Cardiac septum (tissue), 1 donor: ENCODE measurements around the gene PHLDB1. TPM values are rescaled to one million over a fixed set of nuclear protein-coding genes. Genes with fewer than 3 reads are reported as not detected.

Source experiments
- DNase-seq: peaks from one replicate; pipeline ENCODE4 v3.0.0-alpha.2; 2020; ENCODE audit warnings: low spot score
- intact Hi-C: fragments of 100-400 bp; cut with DNase I; formaldehyde crosslinking; loops from one replicate; pipeline ENCODE4 v1.14.0; 2022
- total RNA-seq: library from RNA; stranded (reverse); fragmentation: NEBNext Ultra II Directional; extraction: Animal tissue kit (Norgen Biotek cat#: 25700); gene quantifications from one replicate; pipeline ENCODE4 v1.2.1, GENCODE V29; 2021
- donor health status: DM: no; HTN: no; CAD: no.

Gene PHLDB1
- total RNA-seq, 1 donor from 2014 or later: 155 TPM

DNA sequence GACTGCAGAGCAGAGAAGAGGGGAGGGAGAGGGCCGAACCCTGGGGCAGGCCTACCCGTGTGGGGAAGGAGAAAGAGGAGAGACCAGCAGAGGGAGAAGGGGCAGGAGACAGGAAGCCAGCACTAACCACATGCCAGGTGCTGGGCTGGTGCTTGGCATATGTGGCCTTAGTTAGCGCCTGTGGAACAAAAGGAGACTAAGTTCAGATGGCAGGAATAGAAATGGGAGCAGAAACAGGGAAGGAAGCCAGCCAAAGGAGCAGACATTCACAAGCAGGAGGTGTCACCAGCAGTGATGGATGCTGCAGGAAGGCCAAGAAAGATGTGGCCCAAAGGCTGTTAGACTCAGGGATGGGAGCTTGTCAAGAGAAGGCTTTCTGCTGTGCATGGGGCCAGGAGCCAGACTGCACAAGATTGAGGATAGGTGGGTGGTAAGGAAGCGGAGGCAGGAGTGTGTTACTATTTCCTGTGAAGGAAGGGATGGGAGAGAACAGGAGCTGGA lies 45.3 kb downstream of the PHLDB1 start:
- intact Hi-C loops: no loop called here
- DNase-seq: peak; percentile 44

DNA sequence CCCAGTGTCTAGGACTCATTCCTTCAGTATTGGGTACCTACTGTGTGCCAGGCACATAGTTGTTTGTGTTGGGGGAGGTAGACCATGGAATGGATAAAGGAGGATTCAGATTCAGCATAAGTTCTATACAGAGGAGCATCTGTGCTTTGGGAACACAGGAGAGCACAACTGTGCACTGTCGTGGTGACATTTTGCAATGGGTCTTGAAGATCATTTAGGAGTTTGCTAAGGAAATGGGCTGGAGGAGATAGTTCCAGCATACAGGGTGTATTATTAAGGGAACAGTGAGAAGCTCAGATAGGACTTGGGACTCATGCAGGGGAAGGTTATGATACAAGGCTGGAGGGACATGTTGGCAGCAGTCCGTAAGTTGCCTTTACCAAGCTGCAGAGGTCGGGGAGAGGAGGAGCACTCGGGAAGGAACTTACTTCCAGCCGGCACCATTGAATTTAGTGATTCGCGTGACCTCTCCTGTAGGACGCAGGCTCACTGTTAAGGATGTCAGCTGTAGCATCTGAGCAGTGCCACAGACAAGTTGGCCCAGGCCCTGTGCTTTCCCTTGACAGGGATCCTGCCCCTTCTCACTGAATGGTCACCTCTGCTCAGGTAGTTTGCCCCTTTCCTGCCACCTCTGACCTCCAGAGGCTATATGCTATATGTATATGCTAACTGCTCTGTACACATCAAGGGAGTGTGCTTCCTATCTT lies 46.4 kb downstream of the PHLDB1 start:
- peak; percentile 64 for DNase-seq
- intact Hi-C loops: no loop called here

DNA sequence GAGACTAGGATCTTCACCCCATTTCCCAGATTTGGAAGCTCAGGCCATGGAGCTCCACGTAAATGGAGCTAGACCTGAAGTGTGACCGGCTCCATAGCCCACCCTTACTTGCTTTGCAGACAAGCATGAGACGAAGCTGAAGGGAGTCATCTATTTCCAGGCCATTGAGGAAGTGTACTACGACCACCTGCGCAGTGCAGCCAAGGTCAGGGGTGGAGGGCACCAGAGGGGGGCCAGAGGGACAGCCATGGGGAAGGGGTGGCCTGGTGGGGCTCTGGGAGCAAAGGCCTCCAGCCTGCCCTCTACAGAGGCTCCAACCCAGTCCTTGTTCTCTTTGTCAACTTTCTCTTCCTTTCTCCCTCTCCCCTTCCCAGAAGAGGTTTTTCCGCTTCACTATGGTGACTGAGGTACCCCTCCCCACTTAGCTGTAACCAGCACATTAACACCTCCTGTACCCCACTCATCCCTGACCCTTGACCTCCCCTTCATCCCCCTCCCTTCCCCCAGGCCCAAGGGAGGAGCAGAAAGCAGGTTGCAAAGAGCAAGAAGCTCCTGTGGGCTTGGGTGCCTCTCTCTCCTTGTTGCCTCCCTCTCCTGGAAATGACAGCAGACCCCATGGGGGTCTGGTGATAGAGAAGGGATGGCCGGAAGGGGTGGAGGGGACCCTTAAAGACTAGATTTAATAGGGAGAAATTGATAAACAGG lies 48.2 kb downstream of the PHLDB1 start:
- intact Hi-C loops: loop anchor here (2.0 to 5.0 kb wide), 2 partner anchors 48 to 61 kb away; partner anchors contain the start of gene PHLDB1
- peak; percentile 55 for DNase-seq

DNA sequence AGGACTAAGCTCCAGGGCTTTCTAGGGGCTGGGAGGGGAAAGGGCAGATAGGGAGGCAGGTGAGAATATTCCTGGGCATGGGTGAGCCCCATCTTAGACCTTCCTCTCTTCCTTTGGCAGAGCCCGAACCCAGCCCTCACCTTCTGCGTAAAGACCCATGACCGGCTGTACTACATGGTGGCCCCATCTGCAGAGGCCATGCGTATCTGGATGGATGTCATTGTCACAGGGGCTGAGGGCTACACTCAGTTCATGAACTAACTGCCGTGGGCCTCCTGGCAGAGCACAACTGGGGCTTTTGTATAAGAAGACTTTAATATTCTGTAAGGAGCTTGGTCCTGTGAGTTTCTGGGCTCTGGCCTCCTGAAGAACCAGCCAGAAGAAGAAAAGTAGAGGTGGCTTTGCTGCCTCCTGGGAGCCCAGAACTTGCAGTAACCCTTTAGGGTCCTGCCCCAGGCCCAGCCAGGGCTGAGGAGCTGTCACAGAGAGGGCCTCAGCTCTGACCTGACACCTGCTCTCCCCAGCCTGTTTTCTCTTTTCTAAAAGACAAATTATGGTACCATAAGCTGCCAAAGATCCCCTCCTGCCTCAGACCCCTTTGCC lies 49.2 kb downstream of the PHLDB1 start:
- DNase-seq: peak; percentile 56
- intact Hi-C loops: loop anchor here (2.0 to 5.0 kb wide), 2 partner anchors 49 to 62 kb away; partner anchors contain the start of gene PHLDB1

DNA sequence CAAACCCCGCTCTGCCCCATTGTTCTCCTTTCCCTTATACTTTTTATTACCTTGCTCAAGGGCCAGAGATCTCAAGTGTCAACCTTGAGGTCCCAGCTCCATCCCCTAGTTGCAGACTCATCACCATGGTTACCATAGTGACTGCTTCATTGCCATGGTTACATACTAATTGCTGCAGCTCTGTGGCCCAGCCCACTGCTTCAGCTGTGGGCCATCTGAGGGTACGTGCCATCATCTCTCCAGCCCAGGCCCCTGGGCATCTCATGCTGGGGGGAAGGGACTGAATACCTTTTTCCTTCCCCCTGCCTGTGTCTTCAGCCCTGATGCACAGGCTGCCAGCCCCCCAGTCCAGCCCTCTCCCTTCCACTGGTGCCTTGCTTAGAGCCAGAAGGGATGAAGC lies 49.8 kb downstream of the PHLDB1 start:
- intact Hi-C loops: loop anchor here (2.0 to 5.0 kb wide), 2 partner anchors 50 to 62 kb away; partner anchors contain the start of gene PHLDB1
- DNase-seq: no peak

DNA sequence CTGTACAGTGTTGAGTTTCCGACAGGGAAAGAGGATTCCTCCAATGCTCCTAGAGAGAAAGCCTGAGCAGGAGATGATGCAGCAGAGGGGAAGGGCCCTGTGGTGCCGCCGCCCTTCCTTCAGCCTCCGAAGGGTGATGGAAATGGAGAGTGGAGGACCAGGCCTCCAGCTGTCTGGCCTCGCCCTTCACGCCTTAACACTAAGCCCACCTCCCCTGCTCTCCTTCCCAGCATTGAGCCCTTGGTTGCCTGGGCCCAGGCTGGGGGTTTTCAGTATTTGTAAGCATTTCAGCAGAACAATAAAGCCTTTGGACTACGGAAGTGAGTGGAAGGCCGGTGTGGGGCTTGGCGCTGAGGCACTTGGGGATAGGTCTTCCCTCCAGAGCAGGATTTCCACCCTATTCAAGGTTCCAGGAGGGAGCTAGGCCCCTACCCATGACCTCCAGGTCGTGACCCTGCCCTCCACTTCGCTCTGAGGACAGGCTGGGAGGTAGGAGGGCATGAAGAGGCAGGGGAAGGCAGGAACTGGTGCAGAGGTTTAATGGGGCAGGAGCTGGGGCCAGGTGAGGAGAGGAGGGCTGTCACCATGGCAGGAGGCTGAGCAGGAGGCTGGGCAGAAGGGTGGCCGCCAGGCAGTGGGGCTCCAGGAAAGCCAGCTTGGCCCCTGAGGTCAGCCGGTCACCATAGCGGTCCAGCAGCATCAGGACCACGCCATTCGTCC lies 50.5 kb downstream of the PHLDB1 start:
- DNase-seq: no peak
- intact Hi-C loops: loop anchor here (2.0 to 5.0 kb wide), 2 partner anchors 51 to 63 kb away; partner anchors contain the start of gene PHLDB1

DNA sequence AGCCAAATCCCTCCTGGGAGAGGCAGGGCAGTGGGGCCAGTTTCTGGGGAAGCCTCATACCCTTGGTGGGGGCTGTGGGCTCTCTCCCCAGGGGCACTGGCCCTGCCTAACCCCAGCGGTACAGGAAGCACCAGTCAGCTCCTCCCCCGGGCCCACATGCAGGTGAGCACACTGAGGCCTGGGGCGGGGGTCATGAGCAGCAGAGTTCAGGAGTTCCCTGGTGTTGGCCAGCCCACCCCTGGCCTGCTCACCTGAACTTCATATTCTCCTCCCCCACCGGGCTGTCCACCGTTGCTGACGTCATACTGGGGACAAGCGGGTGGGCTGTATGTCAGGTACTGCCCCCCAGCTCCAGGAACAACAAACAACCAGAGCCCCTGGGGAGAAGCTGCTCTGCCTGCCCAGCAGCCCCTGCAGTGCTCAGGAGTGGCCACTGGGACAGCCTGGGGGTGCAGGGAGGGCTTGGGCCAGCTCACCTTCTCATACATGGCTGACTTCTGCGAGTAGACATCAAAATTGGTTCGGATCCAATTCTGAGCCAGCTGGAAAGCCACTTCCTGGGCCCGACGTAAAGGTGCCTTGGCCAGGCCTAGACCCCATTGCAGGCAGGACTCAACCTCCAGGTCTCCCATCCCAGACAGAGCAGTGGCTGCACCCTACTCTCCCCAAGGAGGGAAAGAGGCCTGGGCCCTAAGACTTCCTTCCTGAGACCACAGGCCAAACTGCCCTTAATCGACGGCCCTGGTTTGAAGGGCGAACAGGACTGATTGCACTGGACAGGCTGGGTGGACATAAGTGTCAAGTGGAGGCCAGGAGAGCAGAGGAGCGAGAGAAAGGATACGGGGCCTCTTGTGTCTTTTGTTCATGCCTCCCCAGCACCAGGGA lies 51.3 kb downstream of the PHLDB1 start:
- intact Hi-C loops: loop anchor here (5.0 kb wide), 1 partner anchor 51 kb away; the partner anchor contains the start of gene PHLDB1
- no peak for DNase-seq

DNA sequence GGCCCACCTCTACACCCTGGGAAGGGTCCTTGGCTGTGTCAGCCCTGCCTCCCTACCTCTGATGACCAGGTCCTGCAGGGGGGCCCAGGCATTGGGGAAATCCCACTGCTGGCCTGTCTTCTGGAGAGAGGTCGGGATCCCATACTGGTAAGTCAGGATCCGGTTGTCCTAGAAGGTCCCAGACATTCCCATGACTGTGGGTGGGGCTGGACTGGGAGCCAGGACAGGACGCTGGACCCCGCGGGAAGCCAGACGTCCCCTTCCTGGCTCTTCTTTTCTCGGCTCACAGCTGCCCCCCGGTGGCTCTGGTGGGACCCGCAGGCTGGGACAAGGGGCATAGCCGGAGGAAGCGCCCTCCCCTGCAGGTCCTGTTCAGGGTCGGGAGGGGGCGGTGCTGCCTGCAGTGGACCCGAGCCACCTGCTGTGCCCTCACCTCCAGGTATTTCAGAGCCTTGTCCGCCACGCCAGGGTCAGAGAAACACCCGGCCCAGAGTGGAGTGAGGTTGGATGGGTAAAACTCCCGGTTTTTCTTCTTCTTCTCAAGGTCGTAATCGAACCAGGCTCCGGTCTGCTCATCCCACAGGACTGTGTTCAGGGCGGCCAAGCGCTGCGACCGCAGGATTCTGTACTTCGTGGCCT lies 52.0 kb downstream of the PHLDB1 start:
- intact Hi-C loops: loop anchor here (5.0 kb wide), 1 partner anchor 52 kb away; the partner anchor contains the start of gene PHLDB1

DNA sequence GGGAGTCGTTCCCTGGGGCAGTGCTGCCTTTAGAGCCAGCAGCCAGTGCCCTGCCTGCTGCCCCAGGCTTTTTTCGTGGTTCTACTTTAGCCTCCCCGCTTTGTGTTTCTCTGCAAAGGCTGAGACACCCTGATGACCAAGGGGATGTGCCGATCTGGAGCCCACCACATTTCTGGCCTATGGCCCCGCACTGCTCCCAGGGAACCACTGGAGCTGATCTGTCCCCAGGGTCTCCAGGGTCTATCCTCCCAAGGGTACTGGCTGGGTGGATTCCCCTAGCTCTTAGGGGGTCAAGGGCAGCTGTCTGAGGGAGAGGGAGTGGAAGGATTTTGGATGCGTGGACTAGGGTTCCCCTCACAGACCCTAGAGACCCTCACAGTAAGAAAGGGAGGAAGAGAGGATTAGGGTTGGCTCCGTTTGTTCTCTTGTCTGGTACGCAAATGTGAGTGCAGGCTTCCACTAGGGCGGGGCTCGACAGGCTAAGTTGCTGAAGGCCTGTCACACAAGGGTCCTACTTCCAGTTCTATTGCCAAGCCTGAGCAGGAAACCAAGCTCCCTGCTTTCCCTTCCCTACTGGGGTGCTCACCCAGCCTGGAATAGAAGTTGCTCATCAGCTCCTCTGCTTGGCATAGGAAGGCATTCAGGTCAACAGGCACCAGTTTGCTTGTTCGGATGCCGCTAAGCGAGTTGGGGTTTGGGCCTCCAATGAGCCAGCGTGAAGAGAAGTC lies 52.7 kb downstream of the PHLDB1 start:
- DNase-seq: no peak
- intact Hi-C loops: loop anchor here (5.0 kb wide), 1 partner anchor 53 kb away; the partner anchor contains the start of gene PHLDB1

More for the DNA sequence above, 52.0 kb downstream of the PHLDB1 start:
- peak; percentile 92 for DNase-seq

DNA sequence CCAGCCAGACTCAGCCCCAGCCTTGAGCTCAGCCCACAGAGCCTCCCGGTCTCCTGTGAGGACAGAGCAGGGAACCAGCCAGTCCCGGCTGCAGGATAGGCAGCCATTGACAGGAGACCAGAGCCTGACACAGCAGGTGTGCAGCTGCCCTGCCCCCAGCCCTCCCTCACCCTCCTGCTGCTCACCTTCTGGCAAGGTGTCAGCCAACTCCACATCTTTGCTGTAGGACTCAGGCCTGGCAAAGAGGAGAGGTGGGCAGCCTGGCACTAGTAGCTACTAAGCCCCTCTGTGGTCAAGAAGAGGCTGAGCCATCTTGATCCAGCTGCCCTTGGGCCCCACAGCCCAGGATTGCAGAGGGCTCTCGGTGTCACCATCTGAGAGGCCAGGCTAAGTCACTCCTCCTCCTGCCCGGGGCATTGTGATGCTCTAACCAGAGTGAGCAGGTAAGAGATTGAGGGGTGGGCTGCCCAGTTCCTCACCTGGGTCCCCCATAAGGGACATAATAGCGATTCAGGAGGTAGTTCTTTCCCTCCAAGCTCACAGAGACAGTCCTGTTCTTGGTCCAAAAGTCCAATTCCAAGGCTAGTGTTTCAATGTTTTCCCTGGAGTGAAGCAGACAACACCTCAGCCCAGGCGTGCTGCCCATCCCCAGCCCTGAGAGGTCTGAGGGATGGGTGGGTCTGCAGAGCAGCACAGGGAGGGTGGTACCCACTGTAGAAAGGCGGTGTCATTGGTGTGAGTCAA lies 53.4 kb downstream of the PHLDB1 start:
- no peak for DNase-seq
- intact Hi-C loops: no loop called here

DNA sequence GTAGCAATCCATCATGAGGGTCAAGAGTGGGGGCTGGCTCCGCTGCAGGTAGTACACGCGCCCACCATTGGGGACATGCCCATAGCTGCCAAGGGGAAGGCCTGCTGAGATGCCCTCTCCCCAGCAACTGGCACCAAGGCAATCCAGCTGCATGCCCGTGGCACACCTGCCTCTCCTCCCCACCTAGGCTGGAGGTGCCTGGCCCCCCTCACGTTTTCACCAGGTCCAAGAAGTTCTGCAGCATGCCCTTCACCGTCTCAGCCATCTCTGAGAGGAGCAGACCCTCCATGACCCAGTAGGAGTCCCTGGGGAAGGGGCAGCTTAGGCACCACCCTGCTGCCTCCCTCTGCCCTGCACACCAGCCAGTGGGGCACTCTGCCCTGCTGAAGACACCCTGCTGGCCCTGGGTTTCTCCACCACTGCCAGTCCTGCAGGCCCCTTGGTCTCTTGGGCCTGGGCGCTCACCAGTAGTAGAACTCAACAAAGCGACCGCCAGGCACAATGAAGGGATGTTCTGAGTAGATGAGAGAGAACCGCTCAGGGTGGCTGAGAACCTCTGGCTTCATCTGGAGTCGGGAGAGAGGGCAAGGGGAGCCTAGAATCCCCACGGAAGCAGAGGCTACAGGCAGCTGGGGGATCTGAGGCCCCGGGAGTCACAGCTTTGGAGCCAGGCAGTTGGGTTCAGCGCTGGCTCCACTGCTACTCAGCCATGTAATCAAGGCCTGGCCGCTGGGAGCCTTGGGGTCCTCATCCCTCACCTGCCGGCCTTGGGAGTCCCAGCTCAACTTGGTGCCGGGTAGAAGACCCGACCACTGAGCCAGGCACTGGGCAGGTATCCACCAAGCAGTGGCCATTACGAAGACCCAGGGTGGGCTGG lies 54.2 kb downstream of the PHLDB1 start:
- DNase-seq: no peak
- intact Hi-C loops: no loop called here

DNA sequence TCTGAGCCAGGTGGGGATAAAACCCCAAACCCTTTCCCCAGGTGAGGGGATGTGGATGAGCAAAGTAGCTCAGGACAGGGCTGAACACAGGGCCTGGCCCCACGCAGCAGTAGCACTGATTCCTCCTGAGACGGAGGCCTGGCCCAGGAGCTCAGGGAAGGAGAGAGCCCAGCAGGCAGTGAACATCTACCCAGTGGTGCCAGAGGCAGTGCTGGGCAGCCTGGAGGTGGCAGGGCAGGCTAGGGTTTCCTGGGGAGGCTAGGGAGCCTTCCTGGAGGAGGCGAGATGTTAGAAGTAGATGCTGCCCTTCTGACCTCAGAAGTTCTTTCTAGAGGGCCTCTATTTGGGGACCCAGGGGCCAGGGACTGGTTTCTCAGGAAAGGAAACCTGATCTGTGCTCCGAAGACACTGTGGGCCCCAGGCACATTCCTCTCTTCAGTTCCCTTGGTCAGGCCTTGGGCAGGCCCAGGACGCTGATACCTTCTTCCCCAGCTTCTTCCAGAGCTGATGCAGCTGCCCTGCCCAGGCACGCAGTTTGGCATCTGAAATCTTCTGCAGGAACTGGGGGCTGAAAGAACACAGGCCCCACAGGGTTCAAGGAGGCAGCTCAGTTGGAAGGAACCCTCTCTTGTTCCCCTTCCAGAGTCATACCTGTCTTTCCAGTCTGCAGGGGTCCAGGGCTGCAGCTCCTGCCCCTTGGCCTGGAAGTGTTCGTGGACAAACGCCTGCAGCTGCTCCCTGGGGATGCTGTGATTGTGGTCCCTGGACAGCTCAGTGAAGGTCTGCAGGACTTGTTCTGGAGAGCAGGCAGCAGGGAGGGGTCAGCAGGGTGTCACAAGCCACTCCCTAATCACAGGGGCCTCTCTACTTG lies 55.2 kb downstream of the PHLDB1 start:
- no peak for DNase-seq
- intact Hi-C loops: no loop called here

DNA sequence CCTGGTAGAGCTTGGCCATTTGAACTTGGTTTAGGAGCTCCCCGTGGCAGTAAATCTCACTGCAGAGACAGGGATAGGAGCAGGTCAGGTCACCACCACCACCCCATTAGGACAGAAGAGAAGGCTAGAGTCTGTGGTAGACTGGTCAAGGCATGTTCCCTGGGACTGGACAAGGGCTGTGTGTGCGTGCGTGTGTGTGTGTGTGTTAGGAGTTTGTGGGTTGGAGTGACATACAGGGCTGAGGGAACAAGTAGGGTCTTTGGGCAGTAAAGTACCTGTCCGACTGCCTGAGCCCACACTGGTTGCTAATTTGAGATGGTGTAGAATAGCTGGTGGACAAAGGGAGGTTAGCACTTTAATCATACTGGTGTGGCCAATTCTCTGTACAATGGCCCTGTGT lies 56.0 kb downstream of the PHLDB1 start:
- no peak for DNase-seq
- intact Hi-C loops: no loop called here

DNA sequence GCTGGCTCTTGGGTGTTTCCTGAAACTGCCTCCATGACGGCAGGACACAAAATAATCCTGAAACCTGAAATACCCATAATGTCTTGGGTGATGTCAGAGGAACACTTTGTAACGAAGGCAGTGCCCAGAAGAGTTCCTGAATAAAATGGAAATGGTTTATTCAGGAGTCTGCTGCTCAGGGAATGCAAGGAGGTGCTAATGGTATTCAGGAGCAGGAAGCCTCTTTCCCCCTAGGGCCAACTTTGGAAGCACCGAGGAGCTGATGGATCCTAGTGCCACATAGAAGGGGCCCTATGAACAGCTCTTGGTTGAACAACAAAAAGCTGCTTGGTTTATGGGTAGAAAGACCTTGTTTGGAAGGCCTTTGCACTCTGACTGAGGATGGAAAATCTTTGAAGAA lies 56.5 kb downstream of the PHLDB1 start:
- DNase-seq: no peak
- intact Hi-C loops: no loop called here

DNA sequence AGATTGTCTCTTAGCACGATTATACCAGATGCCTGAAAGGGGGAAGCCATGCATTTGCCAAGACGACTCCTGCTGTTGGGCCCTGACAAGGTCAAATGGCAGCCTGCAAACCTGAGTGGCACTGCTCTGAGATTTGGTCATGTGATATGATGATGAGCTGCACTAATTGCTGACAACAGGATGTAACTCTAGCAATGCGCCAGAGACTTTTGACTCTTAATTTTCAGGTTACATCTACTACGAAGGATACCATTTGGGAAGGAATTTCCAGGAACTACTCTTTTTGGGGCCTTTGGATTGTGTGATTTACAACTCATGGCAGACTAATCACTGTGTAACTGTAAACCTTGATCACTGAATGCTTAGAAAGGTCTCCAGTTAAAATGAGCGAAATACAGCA lies 59.0 kb downstream of the PHLDB1 start:
- intact Hi-C loops: no loop called here
- no peak for DNase-seq
